Effector memory CD8-positive, alpha-beta T cell (primary cell): ENCODE data around the gene SGPP2.
A peak's percentile ranks its signal among the peaks of the same experiment; 100 is the strongest.

Source experiments
- ATAC-seq: fragments of 150-1000 bp; cut with Tn5 transposase; replicated peaks from 2 replicates; pipeline ENCODE4 v1.10.0; 2021; ENCODE audit warnings: mild to moderate bottlenecking, moderate library complexity
- DNase-seq, 3 experiments: peaks; one replicate each; pipeline ENCODE4 v3.0.0; 2021
- H3K27ac Mint-ChIP-seq, 2 donors: one replicate each; pipeline ENCODE4 v1.8.0; 2022; ENCODE audit warnings: mild to moderate bottlenecking in 2 of 2, mixed read lengths in 2 of 2, moderate library complexity in 2 of 2
- H3K27me3 Mint-ChIP-seq, 2 donors: one replicate each; pipeline ENCODE4 v1.8.0; 2022; ENCODE audit warnings: mixed read lengths in 2 of 2
- H3K36me3 Mint-ChIP-seq: one replicate; pipeline ENCODE4 v1.8.0; 2022; ENCODE audit warnings: mild to moderate bottlenecking, moderate library complexity, mixed read lengths; ENCODE audit not compliant: insufficient read depth
- H3K4me1 Mint-ChIP-seq, 2 donors: one replicate each; pipeline ENCODE4 v1.8.0; 2022; ENCODE audit warnings: low read depth in 2 of 2, mixed read lengths in 2 of 2
- H3K4me3 Mint-ChIP-seq, 2 donors: one replicate each; pipeline ENCODE4 v1.8.0; 2022; ENCODE audit warnings: mild to moderate bottlenecking in 2 of 2, mixed read lengths in 2 of 2, moderate library complexity in 2 of 2
- H3K9me3 Mint-ChIP-seq, 2 donors: one replicate each; pipeline ENCODE4 v1.8.0; 2022; ENCODE audit warnings: mixed read lengths in 2 of 2

Gene SGPP2

DNA sequence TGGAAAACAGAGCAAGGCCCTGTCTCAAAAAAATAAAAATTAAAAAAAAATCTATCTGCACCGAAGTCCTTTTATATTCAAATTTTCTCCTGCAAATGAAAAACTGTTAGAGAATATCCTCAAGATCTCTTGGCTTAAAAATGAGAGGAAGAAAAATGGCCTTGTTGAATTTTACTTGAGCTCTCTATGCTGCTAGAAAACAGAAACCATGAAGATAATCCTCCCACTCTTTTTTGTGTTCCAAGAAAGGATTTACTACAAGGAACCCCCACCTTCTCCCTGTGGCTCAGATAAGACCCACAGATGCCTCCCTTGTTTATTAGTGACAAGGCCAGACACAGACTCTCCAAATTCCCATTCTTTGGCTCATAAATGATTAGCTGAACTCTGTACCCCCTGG is 71.0 kb downstream of the SGPP2 start:
- H3K4me1 Mint-ChIP-seq: no peaks in the 10 kb centered on the region
- peaks cover 0 to 25% of the 10 kb centered on the region in 2 donors for H3K27me3 Mint-ChIP-seq
- H3K36me3 Mint-ChIP-seq: peaks cover 4% of the 10 kb centered on the region
- H3K27ac Mint-ChIP-seq: no peak overlapping the region
- no peak overlapping the region for H3K4me3 Mint-ChIP-seq
- DNase-seq (no peak), ATAC-seq (no peak)
- peaks cover 0 to 5% of the 10 kb centered on the region in 2 donors for H3K9me3 Mint-ChIP-seq

DNA sequence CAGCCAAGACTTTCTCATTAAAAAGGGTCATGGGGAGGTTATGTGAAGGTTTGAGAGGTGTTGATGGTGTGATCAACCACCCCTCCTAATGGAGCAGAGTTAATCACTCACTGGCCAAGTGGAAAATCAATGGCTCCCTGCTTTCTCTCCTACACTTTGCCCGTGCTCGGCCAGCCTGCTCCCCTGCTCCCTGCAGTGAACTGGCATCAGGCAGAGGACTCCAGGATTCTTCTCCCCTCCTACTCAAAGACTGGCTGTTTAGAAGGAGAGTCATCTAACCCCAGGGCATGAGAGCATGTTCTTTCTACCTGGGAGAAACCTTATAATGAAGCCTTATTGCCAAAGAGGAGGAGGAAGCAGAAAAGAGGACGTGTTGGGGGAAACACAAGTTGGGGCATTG is 74.9 kb downstream of the SGPP2 start:
- ATAC-seq: no peak
- Mint-ChIP-seq H3K4me3 (no peak overlapping the region), H3K9me3 (no peaks in the 10 kb centered on the region), H3K36me3 (peaks cover 4% of the 10 kb centered on the region), H3K27me3 (peaks cover 0 to 14% of the 10 kb centered on the region in 2 donors), H3K4me1 (no peaks in the 10 kb centered on the region), H3K27ac (no peak overlapping the region)
- no peak for DNase-seq

DNA sequence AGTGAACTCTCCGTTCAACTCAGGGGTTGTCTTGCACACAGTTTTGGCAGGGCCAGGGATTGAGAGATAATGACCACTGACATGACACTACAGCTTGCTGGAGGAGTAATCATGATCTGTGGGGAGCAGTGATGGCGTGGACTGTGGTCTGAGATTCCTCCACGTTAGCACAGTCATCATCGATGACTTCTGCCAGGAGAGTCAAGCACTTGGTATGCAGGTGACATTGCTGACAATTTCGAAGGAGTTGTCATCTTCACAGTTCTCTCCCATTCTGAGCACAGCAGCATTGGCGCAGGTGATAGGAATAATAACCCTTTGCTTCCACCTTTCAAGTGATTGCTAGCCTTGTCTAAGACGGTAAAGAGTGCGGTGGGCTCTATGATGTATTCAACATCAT is 79.8 kb downstream of the SGPP2 start:
- Mint-ChIP-seq H3K36me3 (no peaks in the 10 kb centered on the region), H3K4me1 (no peaks in the 10 kb centered on the region), H3K9me3 (no peaks in the 10 kb centered on the region), H3K27ac (no peak overlapping the region), H3K27me3 (peaks cover 0 to 16% of the 10 kb centered on the region in 2 donors), H3K4me3 (no peak overlapping the region)
- DNase-seq: no peak
- ATAC-seq: no peak

DNA sequence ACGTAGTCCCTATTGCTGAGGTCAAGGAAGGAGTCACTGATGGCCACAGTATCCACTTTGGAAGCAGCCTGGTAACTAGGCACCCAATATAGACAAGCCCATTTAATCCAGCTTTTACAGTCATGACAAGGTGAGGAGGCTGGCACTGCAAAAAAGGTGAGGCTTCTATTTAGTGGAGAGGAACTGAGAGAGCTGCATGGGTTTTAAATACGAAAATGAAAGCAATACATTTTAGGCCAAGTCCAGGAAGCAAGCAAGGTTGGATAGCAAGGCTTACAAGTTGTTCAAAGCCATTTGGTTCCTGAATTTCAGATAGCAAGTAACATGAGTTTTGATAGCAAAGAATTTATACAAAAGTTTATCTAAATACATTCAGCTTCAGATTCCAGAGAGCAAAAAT is 80.4 kb downstream of the SGPP2 start:
- Mint-ChIP-seq H3K9me3 (no peaks in the 10 kb centered on the region), H3K36me3 (no peaks in the 10 kb centered on the region), H3K27me3 (peaks cover 0 to 12% of the 10 kb centered on the region in 2 donors), H3K4me1 (no peaks in the 10 kb centered on the region), H3K27ac (no peak overlapping the region), H3K4me3 (no peak overlapping the region)
- no peak for DNase-seq
- no peak for ATAC-seq

DNA sequence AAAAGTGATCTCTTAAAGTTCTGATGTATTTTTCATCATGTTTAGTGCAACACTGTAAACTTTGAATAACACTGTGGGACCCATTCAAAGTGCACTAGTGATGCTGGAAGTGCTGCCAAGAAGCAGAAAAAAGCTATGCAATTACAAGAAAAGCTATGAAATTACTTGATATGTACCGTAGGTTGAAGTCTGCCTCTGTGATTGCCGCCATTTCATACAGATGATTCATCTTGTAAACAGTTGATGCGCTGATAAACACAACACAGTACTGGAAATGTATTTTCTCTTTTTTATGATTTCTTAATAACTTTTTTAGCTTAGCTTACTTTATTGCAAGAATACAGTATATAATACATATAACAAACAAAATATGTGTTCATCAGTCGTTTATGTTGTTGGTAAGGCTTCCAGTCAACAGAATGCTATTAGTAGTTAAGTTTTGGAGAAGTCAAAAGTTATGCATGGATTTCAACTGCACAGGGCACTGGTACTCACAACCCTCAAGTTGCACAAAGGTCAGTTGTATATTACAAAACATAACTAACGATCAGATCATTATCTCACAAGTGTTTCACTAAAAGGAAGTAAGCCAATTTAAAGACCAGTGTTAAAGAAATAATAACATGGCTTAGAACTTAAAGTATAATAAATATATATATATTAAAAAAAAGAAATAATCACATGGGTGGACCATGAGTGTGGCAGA is 82.0 kb downstream of the SGPP2 start:
- Mint-ChIP-seq H3K4me1 (no peaks in the 10 kb centered on the region), H3K9me3 (no peaks in the 10 kb centered on the region), H3K27me3 (peaks cover 0 to 8% of the 10 kb centered on the region in 2 donors), H3K27ac (no peak overlapping the region), H3K36me3 (no peaks in the 10 kb centered on the region), H3K4me3 (no peak overlapping the region)
- DNase-seq (no peak), ATAC-seq (no peak)

DNA sequence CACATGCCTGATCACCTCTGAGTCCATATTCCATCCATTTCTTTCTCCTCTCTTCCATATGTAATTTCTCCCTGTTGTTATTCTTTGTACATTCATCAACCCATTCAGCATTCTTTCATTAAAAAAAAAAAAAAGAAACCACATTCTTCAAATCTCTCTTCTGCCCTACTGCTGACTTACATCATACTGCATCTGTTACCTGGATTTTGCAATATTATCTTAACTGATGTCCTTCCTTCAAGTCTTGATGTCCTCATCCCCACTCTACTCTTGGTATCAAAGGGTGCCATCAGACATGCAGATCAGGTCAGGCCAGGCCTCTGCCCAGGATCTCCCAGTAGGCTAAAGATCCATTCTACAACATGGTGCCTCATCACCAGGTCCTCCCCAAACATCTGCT is 90.6 kb downstream of the SGPP2 start:
- H3K9me3 Mint-ChIP-seq: no peaks in the 10 kb centered on the region
- no peak for ATAC-seq
- no peak for DNase-seq
- H3K27ac Mint-ChIP-seq: no peak overlapping the region
- H3K4me3 Mint-ChIP-seq: no peak overlapping the region
- no peaks in the 10 kb centered on the region for H3K4me1 Mint-ChIP-seq
- peaks cover 7 to 31% of the 10 kb centered on the region in 2 donors for H3K27me3 Mint-ChIP-seq
- no peaks in the 10 kb centered on the region for H3K36me3 Mint-ChIP-seq

DNA sequence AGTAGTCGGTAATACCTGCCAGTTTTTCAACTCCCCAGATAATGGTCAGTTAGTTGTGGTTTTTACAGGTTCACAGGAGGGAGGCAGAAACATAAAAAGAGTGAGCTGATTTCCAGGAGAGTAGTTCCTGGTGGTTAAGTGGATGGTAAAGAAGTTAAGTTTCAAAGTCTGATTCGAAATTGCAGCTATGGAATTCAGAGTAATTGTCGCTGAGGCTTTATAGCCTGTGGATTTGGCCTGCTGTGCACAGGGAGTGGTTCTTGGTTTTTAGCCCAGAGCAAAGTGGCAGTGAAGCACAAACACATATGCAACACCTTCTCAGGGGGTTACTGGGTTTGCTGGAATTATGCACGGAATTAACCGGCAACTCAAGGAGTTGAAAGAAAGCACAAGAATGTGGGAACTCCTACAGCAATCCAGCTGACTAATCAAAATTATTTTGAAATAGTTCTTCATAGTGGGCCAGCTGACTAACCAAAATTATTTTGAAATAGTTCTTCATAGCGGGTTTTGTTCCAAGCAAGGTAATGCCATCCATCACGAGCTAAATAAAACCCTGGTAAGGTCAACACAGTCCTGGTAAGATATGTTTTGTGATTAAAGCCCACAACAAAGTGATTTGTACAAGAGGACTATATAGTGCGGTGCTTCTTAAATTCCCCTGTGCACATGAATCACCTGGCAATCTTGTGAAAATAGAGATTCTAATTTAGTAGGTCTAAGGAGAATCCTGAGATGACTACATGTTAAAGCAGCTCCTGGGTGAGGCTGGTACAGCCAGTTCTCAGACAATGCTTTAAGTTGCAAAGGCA is 94.4 kb downstream of the SGPP2 start:
- Mint-ChIP-seq H3K27ac (no peak overlapping the region), H3K4me3 (no peak overlapping the region), H3K36me3 (no peaks in the 10 kb centered on the region), H3K27me3 (peaks cover 7 to 33% of the 10 kb centered on the region in 2 donors), H3K9me3 (no peaks in the 10 kb centered on the region), H3K4me1 (no peaks in the 10 kb centered on the region)
- no peak for ATAC-seq
- DNase-seq: no peak

DNA sequence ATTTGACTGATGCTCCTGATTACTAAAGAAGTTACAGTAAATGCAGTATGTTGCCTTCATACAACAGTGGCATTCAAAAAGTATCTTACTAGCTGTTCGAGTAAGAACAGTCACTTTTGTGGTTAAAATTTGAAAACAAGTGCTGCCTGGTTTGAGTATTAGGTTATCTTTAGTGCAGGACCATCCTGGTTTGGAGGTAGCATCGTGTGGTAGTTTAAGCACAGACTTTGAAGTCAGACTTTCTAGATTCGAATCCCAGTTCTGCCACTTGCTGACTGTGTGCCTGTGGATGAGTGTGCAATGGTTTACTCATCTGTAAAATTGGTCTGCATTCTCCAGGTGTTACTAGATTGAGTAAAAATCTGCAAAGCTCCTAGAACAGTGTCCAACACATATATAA is 96.8 kb downstream of the SGPP2 start:
- Mint-ChIP-seq H3K4me3 (no peak overlapping the region), H3K27me3 (peaks cover 7 to 30% of the 10 kb centered on the region in 2 donors), H3K9me3 (no peaks in the 10 kb centered on the region), H3K36me3 (no peaks in the 10 kb centered on the region), H3K27ac (no peak overlapping the region), H3K4me1 (no peaks in the 10 kb centered on the region)
- DNase-seq (no peak), ATAC-seq (no peak)

DNA sequence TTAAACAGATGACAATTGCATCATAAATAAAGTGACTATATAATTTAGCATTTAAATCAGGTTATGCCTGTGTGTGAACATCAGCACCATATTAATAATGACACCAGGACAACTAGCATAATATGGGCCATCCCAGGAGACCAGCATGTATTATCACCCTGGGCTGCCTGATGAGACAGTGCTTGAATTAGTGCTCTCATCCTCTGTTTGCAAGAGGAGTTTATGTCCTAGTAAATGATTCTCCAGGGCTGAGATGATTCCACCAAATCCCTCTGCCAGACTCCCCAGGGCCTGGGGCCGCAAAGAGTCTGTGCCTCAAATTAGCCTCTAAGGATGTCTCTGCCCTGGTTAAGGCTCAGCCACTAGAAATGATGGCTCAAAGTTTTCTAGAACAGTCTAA is 97.7 kb downstream of the SGPP2 start:
- peaks cover 0 to 6% of the 10 kb centered on the region in 2 donors for H3K4me1 Mint-ChIP-seq
- DNase-seq (no peak), ATAC-seq (no peak)
- no peak overlapping the region for H3K27ac Mint-ChIP-seq
- H3K4me3 Mint-ChIP-seq: no peak overlapping the region
- peaks cover 0 to 2% of the 10 kb centered on the region in 2 donors for H3K9me3 Mint-ChIP-seq
- peaks cover 4 to 22% of the 10 kb centered on the region in 2 donors for H3K27me3 Mint-ChIP-seq
- no peaks in the 10 kb centered on the region for H3K36me3 Mint-ChIP-seq

DNA sequence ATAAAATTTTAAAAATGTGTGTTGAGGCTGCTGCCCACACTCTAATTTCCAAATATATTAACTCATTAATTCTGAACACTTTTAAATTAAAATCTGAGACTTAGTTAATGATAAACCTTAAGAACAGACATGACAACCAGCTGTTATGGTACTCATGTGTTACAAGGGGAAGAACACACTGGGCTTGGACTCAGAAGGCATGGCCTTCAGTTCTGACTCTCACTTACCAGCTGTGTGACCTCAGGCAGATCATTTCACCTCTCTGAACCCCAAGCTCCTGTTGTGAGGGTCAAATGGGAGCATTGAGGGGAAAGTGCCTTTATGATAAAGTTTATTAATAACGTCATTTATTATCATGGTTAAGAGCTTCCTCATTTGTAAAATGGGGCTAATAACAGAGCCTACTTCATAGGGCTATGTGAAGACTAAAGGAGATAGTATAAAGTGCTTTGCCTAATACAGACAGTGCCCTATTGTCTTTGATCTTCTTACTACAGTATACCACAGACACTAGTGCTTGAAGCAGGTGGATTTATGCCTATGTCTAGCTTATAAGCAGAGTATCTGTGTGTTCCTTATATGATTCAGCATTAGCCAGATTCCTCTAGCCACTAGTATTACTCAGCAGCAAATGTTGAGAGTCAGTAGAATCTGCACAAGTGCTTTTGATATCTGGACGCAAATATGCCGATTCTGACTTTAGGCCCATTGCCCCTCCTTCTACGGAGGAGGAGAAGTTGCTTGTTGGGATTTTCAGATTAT is 99.6 kb downstream of the SGPP2 start:
- no peaks in the 10 kb centered on the region for H3K36me3 Mint-ChIP-seq
- no peak overlapping the region for H3K27ac Mint-ChIP-seq
- no peak for DNase-seq
- no peak overlapping the region for H3K4me3 Mint-ChIP-seq
- H3K4me1 Mint-ChIP-seq: peaks cover 0 to 6% of the 10 kb centered on the region in 2 donors
- peaks cover 0 to 2% of the 10 kb centered on the region in 2 donors for H3K9me3 Mint-ChIP-seq
- peaks cover 0 to 9% of the 10 kb centered on the region in 2 donors for H3K27me3 Mint-ChIP-seq
- ATAC-seq: no peak

DNA sequence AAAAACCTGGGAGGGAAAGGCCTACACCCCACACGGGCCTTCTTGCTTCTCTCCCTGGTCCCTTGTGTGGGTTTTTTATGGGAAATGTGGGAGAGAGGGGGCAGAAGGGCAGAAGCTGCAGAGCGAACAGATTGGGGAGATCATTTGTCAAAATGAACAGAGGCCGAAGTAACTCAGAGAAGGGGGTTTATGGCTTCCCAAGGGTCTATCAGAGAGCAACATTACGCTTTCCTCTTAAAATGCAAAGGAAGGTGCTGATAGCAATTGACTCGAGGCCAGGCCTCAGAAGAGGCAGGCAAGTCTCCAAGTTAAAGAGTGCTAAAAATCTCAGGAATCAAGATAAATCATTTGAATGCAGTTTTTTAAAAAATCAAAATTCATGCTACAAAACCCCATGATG is 101.5 kb downstream of the SGPP2 start:
- Mint-ChIP-seq H3K36me3 (no peaks in the 10 kb centered on the region), H3K4me3 (no peak overlapping the region)
- ATAC-seq: no peak

DNA sequence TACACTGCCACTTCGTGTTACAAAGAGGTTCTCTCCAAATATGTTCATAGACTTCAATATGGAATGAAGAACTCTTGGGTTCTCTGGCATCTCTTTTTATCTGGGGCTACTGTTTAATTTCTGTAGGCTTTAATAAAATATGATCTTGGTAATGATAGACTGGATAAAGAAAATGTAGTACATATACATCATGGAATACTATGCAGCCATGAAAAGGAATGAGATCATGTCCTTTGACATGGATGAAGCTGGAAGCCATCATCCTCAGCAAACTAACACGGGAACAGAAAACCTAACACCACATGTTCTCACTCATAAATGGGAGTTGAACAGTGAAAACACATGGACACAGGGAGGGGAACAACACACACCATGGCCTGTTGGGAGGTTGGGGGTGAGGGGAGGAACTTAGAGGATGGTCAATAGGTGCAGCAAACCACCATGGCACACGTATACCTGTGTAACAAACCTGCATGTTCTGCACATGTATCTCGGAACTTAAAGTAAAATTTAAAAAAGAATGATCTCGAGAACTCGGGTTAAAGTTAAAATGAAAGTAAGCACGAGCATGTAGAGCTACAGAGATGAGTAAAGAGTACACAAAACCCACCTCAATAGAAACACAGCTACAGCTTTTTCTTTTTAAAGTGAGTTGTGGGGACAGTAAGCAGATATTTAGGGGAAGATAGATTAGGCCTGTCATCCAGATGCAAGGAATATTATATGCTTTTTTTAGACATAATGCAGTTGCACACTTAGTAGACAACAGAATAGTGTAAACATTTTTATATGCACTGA is 102.3 kb downstream of the SGPP2 start:
- Mint-ChIP-seq H3K9me3 (peaks cover 0 to 2% of the 10 kb centered on the region in 2 donors), H3K27me3 (no peaks in the 10 kb centered on the region), H3K4me1 (peaks cover 0 to 6% of the 10 kb centered on the region in 2 donors), H3K36me3 (no peaks in the 10 kb centered on the region), H3K4me3 (no peak overlapping the region), H3K27ac (peak overlapping the region in 1 of 2 donors; percentile 33)
- DNase-seq (no peak), ATAC-seq (no peak)

More for the DNA sequence above, 101.5 kb downstream of the SGPP2 start:
- DNase-seq: no peak
- no peak overlapping the region for H3K27ac Mint-ChIP-seq
- peaks cover 0 to 2% of the 10 kb centered on the region in 2 donors for H3K9me3 Mint-ChIP-seq
- H3K4me1 Mint-ChIP-seq: peaks cover 0 to 6% of the 10 kb centered on the region in 2 donors
- no peaks in the 10 kb centered on the region for H3K27me3 Mint-ChIP-seq

DNA sequence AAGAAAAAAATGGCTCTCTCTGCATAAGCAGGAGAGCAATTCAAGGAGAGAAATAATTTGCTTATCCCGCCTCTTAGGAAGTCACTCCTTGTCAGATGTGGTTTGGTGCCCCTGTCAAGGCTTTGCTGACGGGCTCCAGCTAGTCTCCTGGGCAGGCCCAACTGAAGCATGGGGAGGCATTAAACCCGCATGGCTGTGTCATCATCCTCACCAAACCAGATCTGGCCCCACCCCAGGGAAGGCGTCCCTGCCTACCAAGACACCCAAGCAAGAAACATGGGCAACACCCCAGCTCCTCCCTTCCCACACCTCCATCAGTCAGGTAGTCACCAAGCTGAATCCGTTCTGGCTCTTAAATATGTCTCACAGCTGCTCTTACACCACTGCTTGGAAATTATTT is 108.0 kb downstream of the SGPP2 start:
- H3K27me3 Mint-ChIP-seq: peaks cover 0 to 2% of the 10 kb centered on the region in 2 donors
- H3K4me3 Mint-ChIP-seq: no peak overlapping the region
- H3K4me1 Mint-ChIP-seq: no peaks in the 10 kb centered on the region
- no peak for DNase-seq
- H3K9me3 Mint-ChIP-seq: no peaks in the 10 kb centered on the region
- ATAC-seq: no peak
- H3K27ac Mint-ChIP-seq: no peak overlapping the region
- H3K36me3 Mint-ChIP-seq: peaks cover 3% of the 10 kb centered on the region
